NCI-H187 (cell line): ENCODE data around the gene DNAH14.
"Not testable (repeated sequence)": the region's sequence is repeated elsewhere in the genome, so short reads cannot be mapped to it uniquely, and the experiment has no call there.

Experiments used
- DNase-seq, 2 experiments: peaks; one replicate each; lab custom pipeline; 2025; lab: John Stamatoyannopoulos, UW

Gene DNAH14

DNA sequence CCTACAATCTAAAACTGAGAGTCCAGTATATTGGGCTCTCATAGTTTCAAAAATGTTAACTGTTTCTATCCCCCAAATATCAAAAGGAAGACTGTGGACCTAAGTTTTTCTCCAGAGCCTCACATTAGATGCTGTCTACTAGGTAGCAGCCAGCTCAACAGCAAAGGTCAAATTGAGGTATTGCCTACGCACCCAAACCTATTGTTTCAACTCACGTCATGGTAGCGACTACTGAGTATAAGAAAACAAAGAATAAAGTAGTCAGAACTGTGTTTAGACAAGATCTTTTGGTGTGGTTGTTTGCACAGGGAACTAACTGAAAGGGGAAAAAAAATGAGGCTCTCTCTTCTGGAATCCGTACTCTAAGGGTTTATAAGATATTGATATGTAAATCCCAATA, 325.2 kb downstream of the DNAH14 start:
- DNase-seq = no peak

DNA sequence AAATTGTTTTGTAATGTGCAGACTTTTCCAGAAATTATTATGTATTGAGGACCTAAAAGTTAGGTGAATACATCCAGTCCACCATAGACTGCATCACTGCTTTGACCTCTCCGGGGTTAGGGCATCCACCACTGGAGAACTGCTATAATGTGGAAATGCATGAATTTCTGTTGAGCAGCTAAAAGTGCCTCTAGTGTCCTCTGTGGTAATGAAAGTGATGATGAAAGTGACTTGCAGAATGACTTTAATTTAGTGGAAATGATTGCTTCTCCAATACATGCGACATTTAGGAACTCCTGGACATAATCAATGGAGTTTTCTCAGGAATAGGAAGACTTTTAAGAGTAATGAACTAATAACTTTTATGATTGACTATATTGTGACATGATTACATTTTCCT, 327.6 kb downstream of the DNAH14 start:
- DNase-seq = no peak

DNA sequence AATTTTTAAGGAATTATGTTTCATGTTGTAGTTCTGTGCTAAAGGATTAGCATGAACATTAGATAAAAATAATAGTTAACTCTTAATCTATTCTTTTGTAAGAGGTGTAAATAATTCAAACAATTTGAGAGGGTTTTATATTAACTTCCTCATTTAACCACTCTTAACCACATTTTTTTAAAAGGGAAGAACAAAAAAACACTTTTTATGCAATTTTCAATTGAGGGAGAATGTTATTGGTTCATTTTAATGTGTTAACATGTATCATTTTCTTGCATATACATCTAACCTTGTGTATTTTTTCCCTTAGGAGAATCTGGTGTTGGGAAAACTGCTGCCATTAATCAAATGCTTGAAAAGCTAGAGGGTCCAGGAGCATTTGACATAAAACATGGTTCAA, 329.3 kb downstream of the DNAH14 start:
- no peak for DNase-seq

DNA sequence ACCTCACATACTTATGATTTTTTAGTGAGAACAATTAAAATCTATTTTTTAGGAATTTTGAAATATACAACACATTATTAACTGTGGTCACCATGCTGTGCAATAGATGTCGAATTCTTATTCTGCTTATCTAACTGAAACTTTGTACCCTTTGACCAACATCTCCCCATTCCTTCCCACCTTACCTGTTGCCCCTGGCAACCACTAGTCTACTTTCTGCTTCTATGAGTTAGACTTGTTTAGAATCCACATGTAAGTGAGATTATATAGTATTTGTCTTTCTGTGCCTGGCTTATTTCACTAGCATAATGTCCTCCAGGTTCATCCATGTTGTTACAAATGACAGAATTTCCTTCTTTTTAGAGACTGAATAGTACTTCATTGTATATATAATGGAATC, 330.1 kb downstream of the DNAH14 start:
- no peak for DNase-seq

DNA sequence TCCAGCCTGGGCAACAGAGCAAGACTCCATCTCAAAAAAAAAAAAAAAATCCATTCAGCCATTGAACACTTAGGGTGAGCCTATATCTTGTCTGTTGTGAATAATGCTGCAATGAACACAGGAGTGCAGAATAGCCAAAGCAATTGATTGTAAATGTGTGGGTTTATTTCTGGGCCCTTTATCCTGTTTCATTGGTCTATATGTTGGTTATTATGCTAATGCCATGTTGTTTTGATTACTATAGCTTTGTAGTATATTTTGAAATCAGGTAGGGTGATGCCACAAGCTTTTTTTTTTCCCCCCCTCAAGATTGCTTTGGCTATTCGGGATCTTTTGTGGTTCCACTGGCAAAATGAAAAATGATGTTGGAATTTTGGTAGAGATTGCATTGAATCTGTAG, 330.8 kb downstream of the DNAH14 start:
- DNase-seq = no peak

DNA sequence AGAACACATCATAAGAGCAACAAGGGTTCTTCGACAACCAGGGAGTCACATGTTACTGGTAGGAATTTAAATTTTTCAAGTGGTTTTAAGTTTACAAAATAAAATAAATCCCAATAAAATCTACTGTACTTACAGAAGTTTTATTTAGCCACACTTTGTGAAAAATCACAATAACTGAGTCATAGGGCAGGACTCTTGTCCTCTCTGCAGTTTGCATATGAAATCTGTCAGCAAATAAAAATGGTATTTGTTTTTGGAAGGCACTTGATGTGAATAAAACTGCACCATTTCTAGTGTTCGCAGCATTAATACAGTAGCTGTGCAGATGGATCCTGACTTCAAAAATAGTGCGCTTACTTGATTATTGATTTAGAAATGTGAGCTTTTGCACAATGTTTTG, 348.0 kb downstream of the DNAH14 start:
- no peak for DNase-seq

DNA sequence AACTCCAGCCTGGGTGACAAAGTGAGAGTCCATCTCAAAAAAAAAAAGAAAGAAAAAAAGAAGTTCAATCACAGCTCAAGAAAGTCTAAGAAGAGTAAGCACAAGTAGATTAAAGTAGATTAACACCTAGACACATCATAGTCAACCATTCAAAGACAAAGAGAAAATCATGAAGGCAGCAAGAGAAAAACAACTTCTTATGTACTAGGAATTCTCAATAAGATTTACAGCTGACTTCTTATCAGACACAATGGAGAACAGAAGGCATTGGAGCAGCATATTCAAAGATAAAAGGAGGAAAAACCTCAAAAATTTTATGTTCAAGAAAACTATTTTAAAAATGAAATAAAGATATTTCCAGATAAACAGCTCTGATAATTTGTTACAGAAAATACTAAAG, 351.1 kb downstream of the DNAH14 start:
- DNase-seq = no peak

DNA sequence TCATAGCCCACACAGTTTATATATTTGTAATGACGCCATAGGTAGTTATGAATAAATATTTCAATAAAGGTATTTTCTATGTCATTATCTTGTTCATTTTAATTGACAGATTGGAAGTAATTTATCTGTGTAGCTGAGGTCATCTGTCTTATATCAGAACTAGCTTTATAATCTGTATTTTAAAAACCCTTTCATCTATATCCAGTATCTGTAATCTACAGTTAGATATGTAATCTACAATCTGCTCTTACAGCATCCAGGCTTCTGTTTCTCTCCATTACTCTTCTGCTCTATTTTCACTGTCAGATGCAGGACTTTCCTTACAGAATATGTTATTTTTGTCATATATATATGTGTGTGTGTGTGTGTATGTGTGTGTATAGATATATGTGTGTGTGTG, 360.8 kb downstream of the DNAH14 start:
- no peak for DNase-seq

DNA sequence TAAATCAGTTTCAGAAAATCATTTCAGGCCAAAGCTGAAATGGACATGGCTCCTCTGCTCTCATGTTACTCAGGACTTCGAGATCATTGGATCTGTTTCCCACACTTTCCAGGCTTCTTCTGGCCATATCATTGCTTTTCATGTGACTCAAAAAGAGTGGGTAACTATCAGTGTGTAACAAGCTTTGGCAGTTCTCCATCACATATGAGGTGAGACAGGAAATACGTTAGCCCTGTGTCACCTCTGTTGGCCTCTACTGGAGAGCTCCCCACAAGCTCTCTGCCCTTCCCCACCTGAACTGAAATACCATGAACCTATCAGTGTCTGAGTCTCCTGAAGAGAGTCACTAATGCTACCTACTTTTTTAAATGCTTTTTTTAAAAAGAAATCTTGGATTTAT, 370.1 kb downstream of the DNAH14 start:
- DNase-seq = no peak

DNA sequence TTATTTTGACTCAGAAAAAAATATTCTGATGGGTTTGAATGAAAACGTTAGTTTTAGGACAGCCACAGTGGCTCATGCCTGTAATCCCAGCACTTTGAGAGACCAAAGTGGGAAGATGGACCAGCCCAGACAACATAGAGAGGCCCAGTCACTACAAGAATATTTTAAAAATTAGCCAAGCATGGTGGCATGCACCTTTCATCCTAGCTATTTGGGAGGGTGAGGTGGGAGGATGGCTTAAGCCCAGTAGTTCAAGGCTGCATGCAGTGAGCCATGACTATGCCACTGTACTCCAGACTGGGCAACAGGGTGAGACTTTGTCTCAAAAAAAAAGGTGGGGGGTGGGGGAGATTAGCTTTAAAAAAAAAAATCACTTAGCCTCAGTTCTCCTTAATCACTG, 370.9 kb downstream of the DNAH14 start:
- DNase-seq = no peak

DNA sequence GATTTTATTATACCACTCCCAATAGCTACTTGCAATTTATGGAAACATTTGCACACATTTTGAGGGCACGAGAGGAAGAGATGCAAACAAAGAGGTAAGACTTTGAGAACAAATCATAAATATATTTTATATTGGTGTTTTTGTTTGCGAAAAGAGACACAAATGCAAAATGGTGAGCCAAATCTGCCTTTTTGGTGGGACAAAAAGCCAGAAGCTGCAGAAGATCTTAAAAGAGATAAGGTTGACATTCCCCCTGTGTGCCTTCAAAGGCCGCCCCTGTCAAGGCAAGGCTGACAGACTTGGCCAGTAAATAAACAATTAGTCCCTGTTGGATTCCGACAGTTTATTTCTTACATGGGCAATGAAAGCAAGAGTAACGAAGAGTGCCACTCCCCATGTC, 375.5 kb downstream of the DNAH14 start:
- no peak for DNase-seq

DNA sequence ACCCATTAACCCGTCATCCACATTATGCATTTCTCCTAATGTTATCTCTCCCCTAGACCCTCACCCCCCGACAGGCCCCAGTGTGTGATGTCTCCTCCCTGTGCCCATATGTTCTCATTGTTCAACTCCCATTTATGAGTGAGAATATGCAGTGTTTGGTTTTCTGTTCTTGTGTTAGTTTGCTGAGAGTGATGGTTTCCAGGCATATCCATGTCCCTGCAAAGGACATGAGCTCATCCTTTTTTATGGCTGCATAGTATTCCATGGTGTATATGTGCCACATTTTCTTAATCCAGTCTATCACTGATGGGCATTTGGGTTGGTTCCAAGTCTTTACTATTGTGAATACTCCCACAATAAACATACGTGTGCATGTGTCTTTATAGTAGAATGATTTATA, 381.1 kb downstream of the DNAH14 start:
- not testable (repeated sequence) for DNase-seq

DNA sequence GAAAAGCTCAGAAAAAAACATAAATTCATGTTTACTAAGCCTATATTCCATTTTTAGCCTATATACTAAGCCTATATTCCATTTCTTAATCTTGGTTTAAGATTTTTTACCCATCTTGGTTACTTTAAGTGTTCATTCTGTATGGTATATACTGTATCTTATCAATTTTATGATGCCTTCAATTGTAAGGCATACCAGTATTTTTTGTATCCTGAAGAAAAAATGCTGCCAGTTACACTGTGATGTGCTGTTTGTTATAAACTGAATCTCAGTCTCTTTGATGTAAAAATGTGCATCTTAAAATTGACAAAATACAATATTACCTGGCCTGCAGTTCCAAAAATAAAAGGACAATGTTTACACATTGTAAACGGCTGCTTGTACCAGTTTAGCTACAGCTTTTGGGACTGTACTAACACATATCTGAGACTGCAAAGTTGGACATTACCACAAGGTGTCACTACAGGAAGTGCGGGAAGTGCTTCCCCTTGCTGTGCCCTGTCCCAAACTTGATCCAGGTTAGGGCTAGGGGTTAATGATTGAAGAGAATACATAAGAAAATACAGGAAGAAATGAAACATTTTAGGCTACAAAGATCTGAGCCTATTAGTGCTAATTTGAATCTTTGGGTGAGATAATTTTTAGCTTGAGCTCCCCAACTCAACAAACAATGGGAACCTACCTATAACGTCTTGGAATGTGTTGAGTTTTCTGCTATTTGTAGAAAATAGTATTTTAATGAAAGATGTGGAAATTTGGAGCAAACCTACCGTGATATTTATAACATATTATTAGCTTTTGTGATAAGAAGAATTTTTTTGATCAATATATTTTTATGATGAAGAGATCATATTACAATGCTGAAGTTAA, 389.5 kb downstream of the DNAH14 start:
- no peak for DNase-seq

DNA sequence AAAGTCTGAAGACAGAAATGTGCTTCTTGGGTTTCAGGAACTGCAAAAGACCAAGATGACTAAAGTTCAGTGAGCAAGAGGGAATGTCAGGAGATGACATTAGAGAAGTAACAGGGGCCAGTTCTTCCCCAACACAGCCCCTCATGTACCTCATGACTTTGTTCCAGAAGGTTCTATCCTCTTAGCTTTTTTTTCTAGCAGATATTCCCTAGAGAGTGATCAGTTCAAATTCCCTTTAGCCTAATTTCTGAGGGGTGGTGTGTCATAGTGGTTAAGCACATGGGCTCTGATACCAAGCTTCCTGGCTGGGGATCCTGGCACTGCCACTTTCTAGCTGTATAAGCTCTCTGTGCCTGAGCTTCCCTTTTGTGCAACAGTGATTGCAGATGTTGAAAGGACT, 390.4 kb downstream of the DNAH14 start:
- DNase-seq = no peak

DNA sequence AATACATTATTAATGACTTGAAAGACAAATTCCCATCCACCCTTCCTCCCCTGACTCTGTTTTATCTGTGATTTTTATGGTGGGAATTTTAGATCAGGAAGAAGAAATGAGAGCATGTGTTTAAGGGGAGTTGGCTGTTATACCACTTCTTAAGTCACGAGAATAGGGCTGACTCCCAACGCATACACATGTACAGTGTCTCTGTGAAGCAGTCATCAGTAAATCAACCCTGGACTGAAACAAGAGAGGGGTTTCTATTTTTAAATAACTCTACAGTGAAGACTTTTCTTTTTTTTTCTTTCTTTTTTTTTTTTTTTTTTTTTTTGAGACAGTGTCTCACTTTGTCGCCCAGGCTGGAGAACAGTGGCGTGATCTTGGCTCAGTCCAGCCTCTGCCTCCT, 392.3 kb downstream of the DNAH14 start:
- DNase-seq = no peak

DNA sequence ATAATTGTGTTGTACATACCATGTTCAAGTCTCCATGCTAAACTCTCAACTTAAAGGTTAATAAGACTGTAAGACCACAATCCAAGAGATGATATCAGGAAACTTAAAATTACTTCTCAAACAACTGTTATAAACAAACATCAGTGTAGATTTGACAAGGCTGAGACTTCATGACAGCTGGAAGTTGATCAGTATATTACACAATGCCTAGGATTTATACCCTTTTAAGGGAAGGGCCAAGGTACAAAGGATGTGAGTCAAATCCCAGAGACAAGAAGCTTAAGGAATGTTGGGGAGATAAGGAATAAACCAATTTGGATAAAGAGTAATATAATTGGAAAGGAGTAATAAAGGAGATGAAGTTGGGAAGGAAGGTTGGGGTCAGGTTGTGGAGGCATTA, 399.6 kb downstream of the DNAH14 start:
- no peak for DNase-seq

DNA sequence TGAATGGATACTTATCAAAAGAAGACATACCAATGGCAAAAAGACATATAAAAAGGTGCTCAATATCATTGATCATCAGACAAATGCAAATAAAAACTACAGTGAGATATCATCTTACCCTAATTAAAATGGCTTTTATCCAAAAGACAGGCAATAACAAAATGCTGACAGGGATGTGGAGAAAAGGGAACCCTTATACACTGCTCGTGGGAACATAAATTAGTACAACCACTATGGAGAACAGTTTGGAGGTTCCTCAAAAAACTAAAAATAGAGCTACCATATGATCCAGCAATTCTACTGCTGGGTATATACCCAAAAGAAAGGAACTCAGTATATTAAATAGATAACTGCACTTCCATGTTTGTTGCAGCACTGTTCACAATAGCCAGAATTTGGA, 400.5 kb downstream of the DNAH14 start:
- DNase-seq = not testable (repeated sequence)

DNA sequence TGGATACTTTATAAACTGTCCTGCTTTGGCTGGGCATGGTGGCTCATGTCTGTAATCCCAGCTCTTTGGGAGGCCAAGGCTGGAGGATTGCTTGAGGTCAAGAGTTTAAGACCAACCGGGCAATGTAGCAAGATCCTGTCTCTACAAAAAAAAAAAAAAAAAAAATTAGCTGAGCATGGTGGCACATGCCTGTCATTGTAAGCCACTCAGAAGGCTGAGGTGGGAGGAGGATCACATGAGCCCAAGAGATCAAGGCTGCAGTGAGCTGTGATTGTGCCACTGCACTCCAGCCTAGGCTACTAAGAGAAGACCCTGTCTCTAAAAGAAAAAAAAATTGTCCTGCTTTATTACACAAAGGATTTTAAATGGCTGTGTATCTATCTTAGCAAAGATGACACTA, 403.2 kb downstream of the DNAH14 start:
- no peak for DNase-seq

DNA sequence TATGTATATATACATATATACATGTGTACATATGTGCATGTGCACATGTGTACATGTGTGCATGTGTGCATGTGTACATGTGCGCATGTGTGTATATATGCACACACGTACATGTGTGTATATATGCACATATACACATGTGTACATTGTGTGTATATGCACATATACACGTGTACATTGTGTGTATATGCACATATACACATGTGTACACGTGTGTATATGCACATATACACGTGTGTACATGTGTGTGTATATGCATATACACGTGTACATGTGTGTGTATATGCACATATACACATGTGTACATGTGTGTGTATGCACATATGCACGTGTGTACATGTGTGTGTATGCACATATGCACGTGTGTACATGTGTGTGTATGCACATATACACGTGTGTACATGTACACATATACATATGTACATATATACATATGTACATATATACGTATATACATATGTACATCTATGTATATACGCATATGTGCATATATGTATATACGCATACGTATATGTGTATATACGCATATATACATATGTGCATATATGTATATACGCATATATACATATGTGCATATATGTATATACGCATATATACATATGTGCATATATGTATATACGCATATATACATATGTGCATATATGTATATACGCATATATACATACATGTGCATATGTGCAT, 405.8 kb downstream of the DNAH14 start:
- not testable (repeated sequence) for DNase-seq

DNA sequence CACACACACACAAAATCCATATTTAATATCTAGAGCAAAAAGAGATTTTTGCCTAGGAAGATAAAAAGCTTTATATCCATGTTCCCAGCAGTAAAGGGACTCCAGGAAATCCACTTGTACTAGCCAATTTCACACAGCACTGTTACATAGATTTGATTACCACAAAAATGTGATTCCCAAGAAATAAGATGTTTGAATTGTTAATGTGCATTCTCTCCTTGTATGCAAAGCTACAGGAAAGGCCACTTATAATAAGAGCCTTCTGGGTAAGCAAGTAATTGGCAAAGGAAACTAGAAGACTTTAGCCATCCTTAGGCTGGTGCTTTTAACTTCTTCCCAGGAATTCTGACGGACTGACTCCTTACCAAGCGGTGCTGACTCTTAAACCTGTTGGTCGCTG, 409.1 kb downstream of the DNAH14 start:
- no peak for DNase-seq

DNA sequence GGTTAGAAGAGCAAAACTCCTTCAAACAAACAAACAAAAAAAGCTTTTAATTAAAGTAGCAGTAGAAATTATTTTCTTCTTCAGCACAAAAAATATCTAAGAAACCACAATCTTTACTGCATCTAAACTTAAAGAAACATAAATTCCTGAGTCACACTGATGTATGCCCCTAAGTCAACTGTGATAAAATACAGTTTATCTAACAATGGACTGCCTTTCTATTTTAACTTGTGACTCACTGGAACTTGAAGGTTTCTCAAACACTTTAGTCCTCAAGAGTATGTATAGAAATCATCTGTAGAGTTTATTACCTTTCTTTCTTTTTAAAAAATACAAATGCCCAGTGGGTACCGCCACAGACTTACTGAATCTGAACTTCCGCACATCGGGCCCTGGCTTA, 412.2 kb downstream of the DNAH14 start:
- no peak for DNase-seq

DNA sequence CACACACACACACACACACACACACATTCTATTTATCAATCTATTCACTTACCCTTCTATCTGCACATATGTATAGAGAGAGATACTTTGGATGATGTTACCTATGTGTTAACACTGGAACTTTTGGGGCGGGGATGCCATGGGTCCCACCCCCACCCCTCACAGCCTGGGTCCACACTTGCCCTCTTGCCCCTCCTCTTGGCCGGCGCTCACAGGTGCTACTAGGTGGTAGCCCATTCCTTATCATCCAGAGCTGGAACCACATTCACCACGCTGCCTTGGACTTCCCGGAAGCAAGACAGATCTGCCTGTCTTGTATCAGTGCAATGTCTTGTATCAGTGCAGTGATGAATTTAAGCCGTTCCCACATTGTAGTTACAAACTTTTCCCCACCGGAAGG, 413.2 kb downstream of the DNAH14 start:
- DNase-seq = no peak

DNA sequence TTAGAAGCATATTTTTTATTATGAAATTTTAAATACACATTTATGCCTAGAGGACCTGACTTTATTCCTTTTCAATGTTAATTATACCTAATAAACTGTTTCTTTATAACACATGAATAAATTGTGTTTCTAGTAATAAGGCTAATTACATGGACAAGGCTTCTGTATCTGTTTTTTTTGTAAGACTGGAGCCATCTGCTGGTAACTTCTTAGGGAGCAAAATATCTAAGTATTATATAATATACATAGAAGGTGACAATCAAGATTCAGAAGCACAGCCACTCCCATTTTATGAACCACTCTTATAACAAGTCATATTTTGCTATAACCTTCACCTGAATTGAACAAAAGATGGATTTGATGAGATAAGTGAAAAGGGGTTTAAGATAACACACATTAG, 414.1 kb downstream of the DNAH14 start:
- no peak for DNase-seq
